Measurements from ENCODE around the gene ODAD2.

- TF ChIP-seq CTCF (IDR thresholded peaks at IDR 0.05) (no peak), POLR2A (IDR thresholded peaks at IDR 0.05) (no peak)
Observed at GRCh38 chr10:27998954-27999275, at the start of gene ODAD2.

Measured in body of pancreas (tissue), 4 donors.